Left hindlimb (tissue), 1 donor: ENCODE results near the gene TTLL11.

Source experiments
- DNase-seq: peaks from one replicate; pipeline ENCODE4 v3.0.0-alpha.2; 2018

Gene TTLL11

GRCh38 chr9:121871431-121872025, 221.6 kb downstream of the TTLL11 start:
- DNase-seq: no peak

GRCh38 chr9:121870271-121870670, 222.8 kb downstream of the TTLL11 start:
- DNase-seq: no peak

GRCh38 chr9:121868626-121869025, 224.5 kb downstream of the TTLL11 start:
- DNase-seq: no peak

GRCh38 chr9:121866927-121867326, 226.2 kb downstream of the TTLL11 start:
- DNase-seq: no peak

GRCh38 chr9:121865884-121866283, 227.2 kb downstream of the TTLL11 start:
- DNase-seq: no peak

- no peak for DNase-seq
These were observed 228.0 kb downstream of the TTLL11 start for GRCh38 chr9:121865060-121865459.

- DNase-seq: no peak
These were observed 229.2 kb downstream of the TTLL11 start for GRCh38 chr9:121863955-121864354.

GRCh38 chr9:121862371-121863332, 230.5 kb downstream of the TTLL11 start:
- DNase-seq: no peak

- no peak for DNase-seq
These were observed 231.5 kb downstream of the TTLL11 start for GRCh38 chr9:121861501-121862180.

GRCh38 chr9:121860744-121861143, 232.4 kb downstream of the TTLL11 start:
- DNase-seq: peak; percentile 56

GRCh38 chr9:121860213-121860612, 232.9 kb downstream of the TTLL11 start:
- no peak for DNase-seq

- DNase-seq: no peak
These were observed 233.5 kb downstream of the TTLL11 start for GRCh38 chr9:121859646-121860045.

GRCh38 chr9:121858788-121859187, 234.3 kb downstream of the TTLL11 start:
- DNase-seq: no peak

- DNase-seq: no peak
These were observed 235.2 kb downstream of the TTLL11 start for GRCh38 chr9:121857928-121858327.

- no peak for DNase-seq
These were observed 237.6 kb downstream of the TTLL11 start for GRCh38 chr9:121855476-121855875.

- DNase-seq: no peak
These were observed 239.3 kb downstream of the TTLL11 start for GRCh38 chr9:121853617-121854395.

- no peak for DNase-seq
These were observed 240.2 kb downstream of the TTLL11 start for GRCh38 chr9:121852651-121853616.

- DNase-seq: no peak
These were observed 240.9 kb downstream of the TTLL11 start for GRCh38 chr9:121852241-121852640.

GRCh38 chr9:121851641-121852091, 241.4 kb downstream of the TTLL11 start:
- peak; percentile 50 for DNase-seq

GRCh38 chr9:121850366-121850765, 242.7 kb downstream of the TTLL11 start:
- no peak for DNase-seq

- no peak for DNase-seq
These were observed 243.6 kb downstream of the TTLL11 start for GRCh38 chr9:121849554-121849953.
